Activated CD4-positive, alpha-beta T cell treated with anti-CD3 and anti-CD28 coated beads, Interleukin-2, Interleukin-6, amounts not matched to agents 100 ng/mL and 50 ng/mL, durations not matched to agents 16 hours and 8 hours (primary cell): ENCODE data around the gene NME7.
"Not testable (repeated sequence)": the region's sequence is repeated elsewhere in the genome, so short reads cannot be mapped to it uniquely, and the experiment has no call there.

ENCODE experiments used
- DNase-seq: peaks from one replicate; pipeline ENCODE4 v3.0.0-alpha.2; 2020

The NME7 gene

DNA sequence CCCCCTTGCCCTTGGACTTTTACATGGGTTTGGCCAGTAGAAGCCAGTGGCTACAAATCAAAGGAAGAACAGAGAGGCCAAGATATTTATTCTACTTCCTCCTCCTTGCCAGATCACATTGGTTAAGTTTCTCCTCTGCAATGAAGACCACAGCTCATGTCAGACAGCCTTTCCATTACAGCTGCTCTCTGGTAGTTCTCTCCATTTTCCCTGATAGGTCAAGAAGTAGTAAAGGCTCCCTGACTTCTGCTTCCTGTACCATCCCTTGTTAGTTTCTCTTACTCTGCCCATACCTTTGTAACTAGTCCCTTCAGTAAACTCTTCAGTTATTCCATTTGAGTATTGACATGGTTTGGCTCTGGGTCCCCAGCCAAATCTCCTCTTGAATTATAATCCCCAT, 27.8 kb downstream of the NME7 start:
- no peak for DNase-seq

DNA sequence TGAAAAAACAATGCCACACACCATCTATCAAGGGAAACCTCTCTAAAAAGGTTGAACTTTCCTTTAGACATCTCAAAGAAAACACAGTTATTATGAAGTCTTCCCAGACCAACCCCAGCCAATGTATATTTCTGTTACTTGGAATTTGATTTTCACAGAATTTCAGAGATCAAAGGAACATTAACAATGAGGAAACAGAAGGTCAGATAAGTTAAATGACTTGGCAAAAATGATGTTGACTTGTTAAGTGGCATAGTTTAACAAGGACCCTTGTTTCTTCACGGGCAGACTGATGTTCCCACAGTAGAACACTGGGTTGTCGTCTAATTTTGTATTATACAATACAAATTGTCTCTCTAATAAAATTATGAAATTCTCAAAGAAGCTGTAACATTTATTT, 29.0 kb downstream of the NME7 start:
- DNase-seq = no peak

DNA sequence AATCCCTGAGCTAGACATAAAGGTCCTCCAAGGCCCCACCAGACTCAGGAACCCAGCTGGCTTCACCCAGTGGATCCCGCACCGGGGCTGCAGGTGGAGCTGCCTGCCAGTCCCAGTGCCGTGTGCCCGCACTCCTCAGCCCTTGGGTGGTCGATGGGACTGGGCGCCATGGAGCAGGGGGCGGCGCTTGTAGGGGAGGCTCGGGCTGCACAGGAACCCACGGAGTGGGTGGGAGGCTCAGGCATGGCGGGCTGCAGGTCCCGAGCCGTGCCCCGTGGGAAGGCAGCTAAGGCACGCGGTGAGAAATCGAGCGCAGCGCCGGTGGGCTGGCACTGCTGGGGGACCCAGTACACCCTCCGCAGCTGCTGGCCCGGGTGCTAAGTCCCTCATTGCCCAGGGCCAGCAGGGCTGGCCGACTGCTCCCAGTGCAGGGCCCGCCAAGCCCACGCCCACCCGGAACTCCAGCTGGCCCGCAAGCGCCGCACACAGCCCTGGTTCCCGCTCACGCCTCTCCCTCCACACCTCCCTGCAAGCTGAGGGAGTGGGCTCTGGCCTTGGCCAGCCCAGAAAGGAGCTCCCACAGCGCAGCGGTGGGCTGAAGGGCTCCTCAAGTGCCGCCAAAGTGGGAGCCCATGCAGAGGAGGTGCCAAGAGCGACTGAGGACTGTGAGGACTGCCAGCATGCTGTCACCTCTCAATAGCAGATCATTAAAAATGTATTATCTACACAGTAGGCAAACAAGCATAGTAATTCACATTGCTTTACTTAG, 30.5 kb downstream of the NME7 start:
- DNase-seq = not testable (repeated sequence)

DNA sequence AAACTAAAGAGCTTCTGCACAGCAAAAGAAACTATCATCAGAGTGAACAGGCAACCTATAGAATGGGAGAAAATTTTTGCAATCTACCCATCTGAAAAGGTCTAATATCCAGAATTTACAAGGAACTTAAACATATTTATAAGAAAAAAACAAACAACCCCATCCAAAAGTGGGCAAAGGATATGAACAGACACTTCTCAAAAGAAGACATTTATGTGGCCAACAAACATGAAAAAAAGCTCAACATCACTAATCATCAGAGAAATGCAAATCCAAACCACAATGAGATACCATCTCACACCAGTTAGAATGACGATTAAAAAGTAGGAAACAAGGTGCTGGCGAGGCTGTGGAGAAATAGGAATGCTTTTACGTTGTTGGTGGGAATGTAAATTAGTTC, 32.9 kb downstream of the NME7 start:
- DNase-seq = not testable (repeated sequence)

DNA sequence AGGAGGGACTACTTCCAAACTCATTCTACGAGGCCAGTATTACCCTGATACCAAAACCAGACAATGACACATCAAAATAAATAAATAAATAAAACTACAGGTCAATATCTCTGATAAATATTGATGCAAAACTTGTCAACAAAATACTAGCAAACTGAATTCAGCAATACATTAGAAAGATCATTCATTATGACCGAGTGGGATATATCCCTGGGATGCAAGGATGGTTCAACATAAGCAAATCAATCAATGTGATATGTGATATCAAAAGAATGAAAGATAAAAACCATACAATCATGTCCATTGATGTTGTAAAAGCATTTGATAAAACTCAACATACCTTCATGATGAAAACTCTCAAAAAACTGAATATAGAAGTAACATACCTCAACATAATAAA, 36.7 kb downstream of the NME7 start:
- no peak for DNase-seq

DNA sequence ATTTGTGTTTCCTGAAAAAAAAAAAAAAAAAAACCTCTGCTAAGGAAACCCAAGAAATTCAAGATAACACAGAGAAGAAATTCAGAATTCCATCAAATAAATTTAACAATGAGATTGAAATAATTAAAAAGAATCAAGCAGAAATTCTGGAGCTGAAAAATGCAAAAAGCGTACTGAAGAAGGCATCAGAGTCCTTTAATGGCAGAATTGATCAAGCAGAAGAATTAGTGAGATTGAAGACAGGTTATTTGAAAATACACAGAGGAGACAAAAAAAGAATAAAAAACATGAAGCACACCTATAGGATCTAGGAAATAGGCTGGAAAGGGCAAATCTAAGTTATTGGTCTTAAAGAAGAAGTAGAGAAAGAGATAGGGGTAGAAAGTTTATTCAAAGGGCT, 38.2 kb downstream of the NME7 start:
- no peak for DNase-seq

DNA sequence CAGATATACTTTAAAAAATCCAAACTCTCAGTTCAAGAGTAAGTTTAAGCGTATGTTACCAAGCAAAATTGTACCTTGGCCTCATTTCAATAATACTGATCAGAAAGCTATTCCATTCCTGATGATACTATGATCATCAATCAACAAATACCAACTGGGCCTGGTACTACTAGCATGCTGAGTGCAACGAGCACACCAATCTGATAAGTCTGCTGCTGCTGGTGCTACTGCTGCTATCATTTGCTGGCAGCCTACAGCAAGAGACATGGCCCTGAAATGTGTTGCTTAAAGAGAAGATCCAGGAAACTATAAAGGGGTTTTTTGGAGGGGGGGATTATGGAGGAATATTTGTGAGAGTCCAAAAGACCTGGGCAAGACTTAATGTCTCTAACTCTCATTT, 39.7 kb downstream of the NME7 start:
- no peak for DNase-seq

DNA sequence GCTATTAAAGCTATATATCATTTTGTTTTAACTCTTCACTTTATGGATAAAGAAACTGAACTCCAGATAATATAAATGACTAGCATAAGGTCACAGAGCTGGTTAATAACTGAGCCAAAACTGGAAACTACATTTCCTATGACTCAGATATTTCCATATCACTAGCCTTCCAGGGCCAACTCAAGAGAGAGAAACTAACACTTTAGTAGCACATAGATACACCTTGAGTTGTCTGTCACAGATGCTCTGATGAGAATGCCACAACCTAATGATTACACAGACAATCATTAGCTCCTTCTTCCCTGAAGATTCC, 40.7 kb downstream of the NME7 start:
- peak; percentile 52 for DNase-seq

DNA sequence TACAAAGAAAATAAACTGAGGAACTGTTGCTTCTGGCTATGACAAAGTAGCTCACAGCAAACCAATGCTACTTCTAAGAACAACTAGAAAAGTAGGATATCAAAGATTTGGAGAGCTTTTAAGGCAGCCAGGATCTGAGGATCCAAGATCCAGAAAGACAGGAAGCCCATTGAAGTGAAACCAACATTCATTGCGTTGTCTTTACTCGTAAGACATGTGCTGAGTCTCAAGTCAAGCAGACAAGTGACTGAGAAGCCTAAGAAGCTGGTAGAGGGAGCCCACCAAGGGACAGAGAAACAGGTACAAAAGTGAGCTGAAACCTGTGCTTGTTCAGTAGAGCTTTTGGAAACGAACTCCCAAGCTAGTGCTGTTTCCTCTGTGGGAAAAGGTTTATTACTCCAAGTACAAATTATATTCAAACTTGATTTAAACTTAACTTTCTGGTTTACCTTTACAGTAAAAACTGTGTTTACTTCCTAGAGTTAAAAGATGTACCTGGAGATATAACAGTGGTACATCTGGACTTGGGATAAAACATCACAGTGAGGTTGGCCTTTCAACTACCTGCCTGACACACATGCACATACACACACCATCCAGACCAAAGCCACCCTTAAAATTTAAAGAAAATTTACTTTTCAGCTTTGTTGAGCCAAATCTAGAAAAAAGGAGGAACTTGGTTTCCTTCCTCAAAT, 41.2 kb downstream of the NME7 start:
- DNase-seq = no peak

DNA sequence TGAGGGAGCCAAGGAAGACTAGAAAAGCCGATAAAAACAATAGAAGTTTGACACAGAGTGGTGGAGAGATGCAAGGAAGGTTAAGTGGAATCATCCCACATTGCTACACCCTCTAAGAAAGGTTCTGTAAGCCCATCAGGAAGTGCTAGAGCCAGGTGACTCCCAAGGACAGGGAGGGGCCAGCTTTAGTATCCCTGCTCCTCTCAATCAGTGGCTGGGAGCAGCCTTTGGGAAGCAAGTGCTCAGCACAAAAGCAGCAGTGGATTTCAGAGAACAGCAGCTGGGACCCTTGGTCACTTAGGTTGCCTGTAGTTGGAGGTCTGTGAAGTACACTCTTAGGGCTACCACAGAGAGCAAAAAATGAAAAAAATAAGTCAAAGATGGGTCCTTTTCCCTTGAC, 42.5 kb downstream of the NME7 start:
- no peak for DNase-seq

DNA sequence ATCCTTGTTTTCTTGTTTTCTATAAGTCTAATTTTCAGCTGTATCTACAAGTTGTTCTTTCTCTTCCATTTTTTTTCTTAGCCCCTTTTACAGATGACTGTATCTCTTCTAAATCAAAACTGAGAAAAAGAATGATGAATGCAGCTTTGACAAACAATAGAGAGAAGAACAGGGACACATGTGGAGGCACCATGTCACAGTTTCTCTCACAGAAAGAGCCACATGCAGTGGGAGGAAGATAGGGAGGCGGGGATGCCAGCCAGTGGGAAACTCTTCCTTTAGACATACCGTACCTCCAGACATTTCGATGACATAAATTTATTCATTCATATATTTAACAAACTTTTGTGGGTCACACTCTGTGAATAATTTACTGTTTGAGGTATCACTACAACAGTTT, 45.5 kb downstream of the NME7 start:
- no peak for DNase-seq

DNA sequence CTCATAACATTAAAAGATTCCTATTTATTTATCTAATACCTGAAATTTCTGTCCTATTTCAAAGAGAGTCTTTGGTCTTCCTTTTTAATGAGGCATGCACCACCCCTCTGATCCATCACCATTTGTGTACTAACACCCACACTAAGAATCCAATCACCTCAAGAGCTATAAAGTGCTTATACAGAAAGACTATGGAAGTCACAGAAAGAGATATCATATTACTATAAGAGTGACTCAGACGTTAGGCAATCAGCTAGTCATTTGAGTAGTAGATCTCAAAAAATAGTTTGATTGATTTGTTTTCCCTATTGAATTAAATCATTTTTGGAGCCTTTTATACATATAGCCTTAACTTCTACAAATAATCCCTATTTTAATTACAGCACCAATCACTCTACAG, 46.1 kb downstream of the NME7 start:
- no peak for DNase-seq

DNA sequence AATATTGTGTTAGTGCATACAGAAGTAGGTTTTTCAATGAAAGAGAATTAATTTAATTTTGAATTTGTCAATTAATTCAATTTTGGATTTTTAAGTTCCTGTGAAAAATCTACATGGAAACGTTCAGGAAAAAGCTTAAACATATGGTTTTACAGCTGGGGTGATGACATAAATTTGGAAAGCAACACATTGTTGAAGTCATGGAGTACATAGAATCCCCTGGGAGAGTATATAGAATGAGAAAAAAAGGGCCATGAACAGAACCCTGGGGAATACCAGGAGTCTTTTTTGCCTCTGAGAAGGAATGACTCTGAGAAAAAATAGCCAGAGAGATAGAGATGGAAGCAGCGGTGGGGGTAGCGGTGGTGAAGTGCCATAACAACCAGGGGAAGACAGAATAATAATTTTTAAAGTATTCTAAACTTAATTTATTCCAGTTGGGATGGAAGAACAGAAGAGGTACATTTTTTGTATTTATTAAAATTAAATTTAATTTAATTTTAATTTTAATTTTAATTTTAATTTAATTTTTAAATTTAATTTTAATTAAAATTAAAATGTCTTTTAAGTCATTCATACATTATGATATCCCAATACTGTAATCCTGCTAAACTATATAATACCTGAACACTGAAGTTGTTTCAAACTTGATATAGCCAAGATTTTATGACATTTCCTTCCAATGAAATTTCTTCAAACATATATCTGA, 48.9 kb downstream of the NME7 start:
- no peak for DNase-seq

DNA sequence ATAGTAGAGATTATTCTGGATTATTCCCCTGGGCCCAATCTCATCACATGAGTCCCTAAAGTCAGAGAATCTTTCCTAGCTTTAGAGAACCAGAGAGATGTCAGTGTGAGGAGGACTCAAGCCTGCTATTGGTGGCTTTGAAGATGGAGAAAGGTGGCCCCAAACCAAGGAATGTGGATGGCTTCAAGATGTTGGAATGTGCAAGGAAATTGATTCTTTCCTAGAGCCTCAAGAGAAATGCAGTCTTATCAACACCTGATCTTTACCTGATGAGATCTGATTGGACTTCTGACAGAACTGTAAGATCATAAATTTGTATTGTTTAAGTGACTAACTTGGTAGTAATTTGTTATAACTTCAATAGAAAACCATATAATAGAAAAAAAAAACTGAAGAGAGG, 51.0 kb downstream of the NME7 start:
- no peak for DNase-seq

DNA sequence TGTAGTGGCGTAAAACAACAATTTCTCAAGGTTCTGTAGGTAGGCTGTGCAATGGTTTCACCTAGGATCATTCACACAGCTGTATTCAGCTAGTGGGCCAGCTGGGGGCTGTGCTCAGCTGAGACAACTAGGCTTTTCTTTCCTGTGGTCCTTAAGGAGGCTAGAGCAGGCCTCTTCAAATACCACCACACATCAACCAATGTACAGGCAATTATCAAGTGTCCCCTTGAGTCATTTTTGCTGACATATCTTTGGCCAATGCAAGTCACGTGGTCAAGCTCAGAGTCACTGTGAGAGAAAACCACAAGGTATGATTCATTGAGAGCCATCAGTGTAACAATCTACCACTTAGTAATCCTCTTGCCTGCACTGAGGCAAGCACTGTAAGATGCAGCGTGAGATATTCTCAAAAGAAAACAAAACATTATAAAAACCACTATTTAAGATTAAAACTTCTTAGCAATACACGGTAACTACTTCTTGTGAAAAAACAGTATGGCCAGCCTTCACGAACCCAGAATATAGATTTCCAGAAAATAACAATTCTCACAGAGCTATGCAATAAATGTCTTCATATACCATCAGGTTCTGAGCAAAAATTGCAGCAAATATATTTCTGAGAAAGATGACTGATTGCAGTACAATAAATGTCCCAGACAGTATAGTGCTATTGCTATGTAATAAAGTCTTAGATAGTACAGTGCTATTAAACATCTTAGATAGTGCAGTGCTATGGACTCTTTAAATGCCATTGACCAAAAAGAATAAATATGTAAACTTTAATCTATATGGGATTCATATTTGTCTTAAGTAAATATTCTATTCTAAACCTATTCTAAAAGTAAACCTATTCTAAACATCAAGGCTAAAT, 55.3 kb downstream of the NME7 start:
- peak; percentile 83 for DNase-seq

DNA sequence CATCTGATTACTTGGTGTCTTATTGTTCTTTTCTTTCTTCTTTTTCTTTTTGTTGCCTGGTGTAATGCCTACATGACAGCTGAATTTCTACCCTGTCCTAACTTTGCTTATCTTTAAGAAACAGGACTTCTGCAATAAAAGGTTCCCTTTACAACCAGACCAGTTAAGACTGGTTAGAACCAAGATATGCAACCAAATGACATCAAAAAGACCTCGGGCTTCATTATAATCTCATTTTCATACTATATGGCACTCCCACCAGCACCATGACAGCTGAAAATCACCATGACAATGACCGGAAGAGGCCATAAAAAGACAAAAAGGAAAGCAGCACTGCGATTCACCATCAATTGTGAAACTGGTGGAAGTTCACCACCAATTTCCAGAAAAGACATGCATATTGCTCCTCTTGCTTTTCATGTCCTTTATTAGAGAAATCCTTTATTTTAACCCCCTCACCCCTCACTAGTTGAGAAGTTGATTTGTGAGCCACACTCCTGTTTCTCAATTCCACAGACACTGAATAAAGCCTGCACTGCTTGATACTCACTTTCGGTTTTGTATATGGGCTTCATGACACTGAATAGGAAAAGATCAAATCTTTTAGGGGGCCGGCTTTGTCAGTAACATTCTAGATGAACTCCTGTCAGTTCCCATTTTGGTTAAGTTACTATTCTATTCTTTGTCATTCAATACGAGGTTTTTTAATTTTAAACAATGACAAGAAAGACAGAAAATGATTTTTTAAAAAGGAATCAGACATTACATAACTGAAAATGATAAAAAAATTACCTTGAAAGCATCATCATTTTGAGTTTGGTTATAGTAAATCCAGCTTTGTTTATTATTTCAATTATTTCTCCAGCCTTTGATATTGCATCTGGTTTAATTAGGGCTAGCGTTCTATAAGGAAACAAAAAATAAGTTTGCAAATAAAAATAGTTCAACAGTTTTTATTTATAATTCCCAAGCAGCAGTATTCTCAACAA, 58.1 kb downstream of the NME7 start:
- DNase-seq = peak; percentile 6

DNA sequence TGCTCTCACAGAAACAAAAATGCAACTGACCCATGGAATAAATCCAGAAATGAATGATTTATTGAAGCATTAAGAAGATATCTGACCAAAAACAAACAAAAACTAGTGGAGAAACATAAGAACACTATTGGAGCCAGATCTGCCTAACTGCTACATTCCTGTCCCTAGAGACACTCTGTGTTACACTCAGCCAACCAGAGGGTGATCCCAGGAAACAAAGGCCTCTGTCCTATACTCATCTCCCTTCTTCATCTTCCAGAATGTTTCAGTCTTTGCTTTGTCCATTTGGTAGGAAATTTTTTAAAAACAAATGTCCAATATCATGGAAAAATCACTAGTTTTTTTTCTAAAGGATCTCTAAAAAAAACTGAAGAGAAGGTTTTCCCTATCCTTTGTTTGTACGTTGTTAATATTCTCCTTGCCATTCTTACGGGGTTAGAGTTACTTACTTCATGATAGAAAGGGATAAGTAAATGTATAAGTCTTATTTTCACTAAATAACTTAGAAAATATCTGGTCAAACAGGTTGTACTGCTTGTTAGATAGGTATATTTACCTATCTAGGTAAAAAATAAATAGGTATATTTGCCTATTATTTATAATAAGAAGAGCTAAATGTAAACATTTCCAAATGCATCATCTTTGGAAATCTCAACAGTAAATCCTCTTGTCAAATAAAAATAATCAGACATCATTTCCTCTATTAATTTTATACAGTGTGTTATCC, 59.1 kb downstream of the NME7 start:
- DNase-seq = no peak

DNA sequence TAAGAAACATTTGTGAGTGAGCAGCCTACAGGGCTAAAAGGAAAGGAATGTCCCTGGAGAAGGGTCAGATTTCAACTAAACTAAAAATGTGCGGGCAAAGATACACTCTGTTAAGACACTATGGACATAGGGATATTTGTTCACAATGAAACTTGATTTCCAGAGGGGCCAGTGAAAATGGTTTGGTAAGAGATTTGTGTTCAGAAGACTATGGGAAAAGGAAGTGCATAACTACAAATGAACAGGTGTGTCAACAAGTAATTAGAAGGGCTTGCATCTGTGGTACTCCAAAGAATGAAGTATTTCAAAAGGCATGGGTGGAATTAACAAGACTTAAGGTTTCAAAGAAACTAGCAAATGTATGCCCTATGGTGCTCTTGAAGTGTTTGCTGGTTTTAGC, 60.4 kb downstream of the NME7 start:
- DNase-seq = no peak

DNA sequence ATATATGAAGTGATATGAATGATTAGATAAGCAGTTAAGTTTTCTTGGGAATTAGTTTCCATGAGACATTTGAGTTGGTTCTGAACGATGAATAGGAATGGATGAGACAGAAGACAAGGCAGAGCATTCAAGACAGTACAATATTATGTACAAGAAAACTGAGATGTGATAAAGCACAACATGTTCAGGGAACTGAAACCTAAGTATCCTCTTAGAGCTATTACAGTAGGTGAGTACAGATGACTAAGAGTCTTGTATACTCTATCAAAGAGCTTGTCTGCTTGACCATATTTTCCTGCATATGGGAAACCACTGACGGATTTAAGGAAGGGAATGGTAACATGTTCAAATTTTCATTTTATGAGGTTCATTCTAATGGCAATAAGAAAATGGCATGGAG, 61.6 kb downstream of the NME7 start:
- no peak for DNase-seq

DNA sequence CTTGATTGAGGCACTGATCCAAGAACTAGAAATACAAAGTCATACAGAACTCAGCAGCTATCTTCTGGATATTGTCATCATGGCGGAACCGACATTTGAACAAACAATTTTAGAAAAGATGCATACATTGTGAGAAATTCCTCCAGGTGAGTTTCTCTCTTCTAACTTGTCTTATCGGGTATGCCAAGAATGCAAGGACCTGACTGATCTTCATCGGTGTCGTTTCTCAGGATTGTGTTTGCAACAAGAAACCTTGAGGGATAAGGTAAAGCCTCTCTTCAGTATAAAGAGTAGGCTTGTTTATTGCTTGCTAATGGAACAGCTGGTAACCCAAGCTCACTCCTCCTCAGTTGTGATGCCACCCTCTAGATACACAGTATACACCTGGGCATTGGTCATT, 62.2 kb downstream of the NME7 start:
- no peak for DNase-seq

DNA sequence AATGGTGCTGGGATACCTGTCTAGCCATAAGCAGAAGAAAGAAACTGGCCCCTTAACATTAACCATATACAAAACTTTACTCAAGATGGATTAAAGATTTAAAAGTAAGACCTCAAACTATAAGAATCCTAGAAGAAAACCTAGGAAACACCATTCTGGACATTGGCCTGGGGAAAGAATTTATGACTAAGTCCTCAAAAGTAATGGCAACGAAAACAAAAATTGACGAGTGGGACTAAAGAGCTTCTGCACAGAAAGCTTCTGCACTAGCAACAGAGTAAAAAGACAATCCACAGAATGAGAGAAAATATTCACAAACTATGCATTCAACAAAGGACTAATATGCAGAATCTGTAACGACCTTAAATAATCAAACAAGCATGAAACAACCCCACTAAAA, 66.7 kb downstream of the NME7 start:
- no peak for DNase-seq
